ENCODE measurements around the gene EPB41. TPM values are rescaled to one million over a fixed set of nuclear protein-coding genes. Genes with fewer than 3 reads are reported as not detected.

Gene EPB41
- total RNA-seq, 1 donor from 2014 or later = 68.0 TPM

DNA sequence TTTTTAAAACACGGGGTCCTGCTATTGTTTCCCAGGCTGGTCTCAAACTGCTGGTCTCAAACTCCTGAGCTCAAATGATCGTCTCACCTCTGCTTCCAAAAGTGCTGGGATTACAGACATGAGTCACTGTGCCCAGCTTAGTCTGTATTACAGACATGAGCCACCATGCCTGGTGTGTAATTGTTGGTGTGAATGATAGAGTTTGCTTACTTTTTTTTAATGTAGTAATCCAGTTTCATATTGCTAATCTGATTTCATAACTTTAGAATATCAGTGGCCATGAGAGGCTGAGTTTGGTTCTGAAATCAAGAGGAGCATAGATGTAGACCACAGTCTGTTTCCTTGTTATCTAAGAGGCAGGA, 3.4 kb downstream of the EPB41 start:
- H3K27ac Mint-ChIP-seq = no peak overlapping the region

DNA sequence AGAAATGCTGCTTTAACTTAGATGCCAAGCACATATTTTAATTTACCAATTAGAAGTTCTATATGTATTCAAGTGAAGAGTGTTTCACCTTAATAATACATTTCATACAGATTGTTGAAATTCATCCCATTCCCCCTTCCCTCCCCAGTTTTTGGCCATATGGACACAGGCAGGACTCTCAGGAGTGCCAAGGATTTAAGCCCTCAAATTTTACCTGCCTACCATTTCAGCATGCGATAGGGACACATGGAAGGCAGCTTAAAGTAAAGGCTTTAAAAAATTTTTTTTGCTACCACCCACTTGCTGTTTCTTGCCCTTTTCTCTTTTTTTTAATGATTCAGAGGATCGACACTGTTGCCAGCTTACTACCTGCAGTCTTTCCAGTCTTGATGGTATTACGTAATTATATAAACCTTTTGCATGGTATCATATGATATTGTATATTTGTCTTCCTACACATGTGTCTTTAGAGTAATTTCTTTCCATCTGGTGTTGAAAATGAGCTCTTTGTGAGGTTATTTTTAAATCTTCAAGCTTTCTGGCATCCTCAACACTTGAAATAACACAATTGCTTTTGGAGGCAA, 7.0 kb downstream of the EPB41 start:
- no peaks in the 10 kb centered on the region for H3K27me3 Mint-ChIP-seq (ENCODE audit: low read depth)
- intact Hi-C loops (cut with micrococcal nuclease) = no loop called here
- H3K4me1 Mint-ChIP-seq (ENCODE audit: low read depth) = peaks cover 37% of the 10 kb centered on the region
- no peak overlapping the region for H3K27ac Mint-ChIP-seq
- no peaks in the 10 kb centered on the region for H3K9me3 Mint-ChIP-seq
- no peak for DNase-seq (ENCODE audit: low spot score)
- no peak overlapping the region for H3K4me3 Mint-ChIP-seq (ENCODE audit: low read depth)
- H3K36me3 Mint-ChIP-seq (ENCODE audit: low read depth) = peaks cover 20% of the 10 kb centered on the region

More for the DNA sequence above, 3.4 kb downstream of the EPB41 start:
- peaks cover 44% of the 10 kb centered on the region for H3K4me1 Mint-ChIP-seq (ENCODE audit: low read depth)
- DNase-seq (ENCODE audit: low spot score) = no peak
- no peaks in the 10 kb centered on the region for H3K9me3 Mint-ChIP-seq
- H3K27me3 Mint-ChIP-seq (ENCODE audit: low read depth) = no peaks in the 10 kb centered on the region
- intact Hi-C loops (cut with micrococcal nuclease) = loop anchor here (10.0 kb wide), 1 partner anchor 207 kb away; the partner anchor contains the start of gene TMEM200B
- peaks cover 20% of the 10 kb centered on the region for H3K36me3 Mint-ChIP-seq (ENCODE audit: low read depth)
- no peak overlapping the region for H3K4me3 Mint-ChIP-seq (ENCODE audit: low read depth)

DNA sequence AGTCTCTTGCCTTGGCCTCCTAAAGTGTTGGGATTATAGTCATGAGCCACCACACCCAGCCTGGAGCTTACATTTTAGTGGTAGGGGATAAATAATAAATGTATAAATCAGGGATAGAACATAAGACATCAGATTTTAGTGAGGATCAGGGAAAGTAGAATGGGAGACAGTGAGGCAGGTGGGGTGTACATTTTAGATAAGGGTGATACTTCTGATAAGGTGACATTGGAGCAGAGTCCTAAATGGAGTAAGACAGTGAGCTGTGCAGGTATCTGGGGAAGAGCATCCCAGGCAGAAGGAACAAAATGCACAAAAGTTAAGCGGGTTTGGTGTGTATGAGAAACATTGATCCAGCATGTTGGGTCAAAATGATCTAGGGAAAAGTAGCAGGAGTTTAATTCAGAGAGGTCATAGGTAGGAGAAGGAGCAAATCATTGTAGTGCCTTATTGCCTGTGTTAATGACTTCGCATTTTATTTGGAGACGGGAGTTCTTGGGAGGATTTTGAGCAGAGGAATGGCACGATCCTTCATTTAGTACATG, 11.1 kb downstream of the EPB41 start:
- H3K36me3 Mint-ChIP-seq (ENCODE audit: low read depth) = peaks cover 7% of the 10 kb centered on the region
- DNase-seq (ENCODE audit: low spot score) = no peak
- no peaks in the 10 kb centered on the region for H3K9me3 Mint-ChIP-seq
- H3K4me1 Mint-ChIP-seq (ENCODE audit: low read depth) = peaks cover 42% of the 10 kb centered on the region
- peak overlapping the region; percentile 4 for H3K27ac Mint-ChIP-seq
- intact Hi-C loops (cut with micrococcal nuclease) = no loop called here
- H3K27me3 Mint-ChIP-seq (ENCODE audit: low read depth) = no peaks in the 10 kb centered on the region
- peak overlapping the region; percentile 3 for H3K4me3 Mint-ChIP-seq (ENCODE audit: low read depth)

DNA sequence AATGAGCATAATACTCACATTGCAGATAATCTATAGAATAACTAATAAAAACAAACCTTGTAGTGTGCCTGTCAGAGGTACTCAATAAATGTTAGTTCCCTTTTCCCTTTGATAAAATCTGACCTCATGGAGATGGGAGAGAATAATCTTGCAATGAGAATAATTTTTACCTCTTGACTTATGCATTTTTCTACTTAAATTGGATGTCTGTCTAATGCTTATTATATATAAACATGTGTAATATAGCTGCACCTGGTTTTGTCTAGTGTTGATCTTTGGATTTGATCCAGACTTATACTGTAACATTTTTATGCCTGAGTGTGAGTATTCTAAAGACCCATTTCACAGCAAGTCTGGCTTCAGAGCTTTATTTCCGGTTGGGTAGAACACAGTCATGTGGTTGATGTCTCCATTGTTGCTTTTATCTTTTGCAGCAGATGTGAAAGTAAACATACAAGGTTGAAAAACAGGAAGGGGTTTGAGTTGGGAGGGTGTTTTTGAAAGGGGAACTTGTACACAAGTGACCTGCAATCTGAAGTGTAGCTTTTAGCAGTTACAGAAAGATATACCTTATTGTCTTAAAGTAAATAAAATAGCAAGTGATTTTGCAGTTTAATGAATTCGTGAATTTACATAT, 12.4 kb downstream of the EPB41 start:
- Mint-ChIP-seq H3K4me1 (ENCODE audit: low read depth) (peaks cover 38% of the 10 kb centered on the region), H3K9me3 (no peaks in the 10 kb centered on the region)

DNA sequence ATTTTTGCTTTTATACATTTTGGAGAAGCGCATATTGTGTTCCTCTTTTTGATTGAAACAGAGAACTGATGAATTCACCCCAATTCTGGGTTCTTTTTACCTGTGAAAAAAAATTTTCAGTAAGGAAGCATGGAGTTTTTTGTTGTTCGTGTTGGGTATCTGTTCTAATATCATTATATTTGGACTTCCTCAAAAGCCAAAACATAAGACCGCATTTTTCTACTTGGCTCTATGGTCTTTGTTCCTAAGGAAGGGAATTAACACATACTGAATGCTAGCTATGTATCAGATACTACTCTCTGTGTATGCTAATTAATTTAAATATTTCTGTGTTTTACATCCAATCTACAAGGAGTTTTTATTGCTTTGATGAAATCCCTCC, 12.9 kb downstream of the EPB41 start:
- no peak for DNase-seq (ENCODE audit: low spot score)
- peak overlapping the region; percentile 52 for H3K4me3 Mint-ChIP-seq (ENCODE audit: low read depth)
- H3K9me3 Mint-ChIP-seq = no peaks in the 10 kb centered on the region
- peaks cover 2% of the 10 kb centered on the region for H3K36me3 Mint-ChIP-seq (ENCODE audit: low read depth)
- peak overlapping the region; percentile 77 for H3K27ac Mint-ChIP-seq
- intact Hi-C loops (cut with micrococcal nuclease) = loop anchor here (1.0 to 2.0 kb wide), 3 partner anchors 13 to 46 kb away; partner anchors contain the start of gene EPB41
- peaks cover 38% of the 10 kb centered on the region for H3K4me1 Mint-ChIP-seq (ENCODE audit: low read depth)
- no peaks in the 10 kb centered on the region for H3K27me3 Mint-ChIP-seq (ENCODE audit: low read depth)

More for the DNA sequence above, 12.4 kb downstream of the EPB41 start:
- H3K27me3 Mint-ChIP-seq (ENCODE audit: low read depth) = no peaks in the 10 kb centered on the region
- H3K4me3 Mint-ChIP-seq (ENCODE audit: low read depth) = peak overlapping the region; percentile 52
- H3K36me3 Mint-ChIP-seq (ENCODE audit: low read depth) = peaks cover 2% of the 10 kb centered on the region
- peak; percentile 49 for DNase-seq (ENCODE audit: low spot score)
- peak overlapping the region; percentile 77 for H3K27ac Mint-ChIP-seq
- intact Hi-C loops (cut with micrococcal nuclease) = loop anchor here (1.0 to 2.0 kb wide), 4 partner anchors 12 to 46 kb away; partner anchors contain the start of gene EPB41

DNA sequence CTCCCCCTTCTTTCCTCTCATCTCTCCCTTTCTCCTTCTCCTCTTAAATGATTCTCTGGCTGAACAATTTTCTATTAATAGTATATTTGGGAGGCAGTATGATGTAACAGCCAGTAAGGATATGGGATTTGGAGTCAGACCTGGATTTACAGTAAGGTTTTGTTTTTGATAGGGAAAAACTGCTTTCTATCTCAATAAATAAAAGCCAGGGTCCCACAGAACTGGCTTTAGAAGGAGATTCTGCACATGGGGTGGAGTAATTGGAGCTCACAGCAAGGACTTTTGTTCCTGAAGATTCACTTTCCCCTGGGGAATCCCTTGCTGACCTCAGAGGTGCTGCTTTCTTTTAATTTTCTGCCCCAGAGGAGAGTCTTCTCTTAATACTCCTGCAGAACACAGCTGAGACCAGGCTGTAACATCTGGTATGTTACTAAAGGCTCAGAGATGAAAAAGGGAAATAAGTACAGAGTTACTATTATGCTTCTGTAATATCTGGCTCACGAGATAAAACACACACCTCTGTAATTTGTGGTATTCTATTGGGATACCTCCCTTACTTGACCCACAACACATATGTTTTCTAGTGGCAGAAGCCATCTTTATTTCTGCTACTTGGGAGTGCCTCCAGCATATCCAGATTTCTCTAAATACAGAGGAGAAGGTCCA, 13.4 kb downstream of the EPB41 start:
- intact Hi-C loops (cut with micrococcal nuclease) = loop anchor here (1.0 to 2.0 kb wide), 3 partner anchors 13 to 45 kb away; partner anchors contain the start of gene EPB41
- Mint-ChIP-seq H3K27me3 (ENCODE audit: low read depth) (no peaks in the 10 kb centered on the region), H3K36me3 (ENCODE audit: low read depth) (peaks cover 6% of the 10 kb centered on the region), H3K4me3 (ENCODE audit: low read depth) (peak overlapping the region; percentile 52), H3K27ac (peak overlapping the region; percentile 77), H3K4me1 (ENCODE audit: low read depth) (peaks cover 43% of the 10 kb centered on the region), H3K9me3 (no peaks in the 10 kb centered on the region)
- DNase-seq (ENCODE audit: low spot score) = no peak

DNA sequence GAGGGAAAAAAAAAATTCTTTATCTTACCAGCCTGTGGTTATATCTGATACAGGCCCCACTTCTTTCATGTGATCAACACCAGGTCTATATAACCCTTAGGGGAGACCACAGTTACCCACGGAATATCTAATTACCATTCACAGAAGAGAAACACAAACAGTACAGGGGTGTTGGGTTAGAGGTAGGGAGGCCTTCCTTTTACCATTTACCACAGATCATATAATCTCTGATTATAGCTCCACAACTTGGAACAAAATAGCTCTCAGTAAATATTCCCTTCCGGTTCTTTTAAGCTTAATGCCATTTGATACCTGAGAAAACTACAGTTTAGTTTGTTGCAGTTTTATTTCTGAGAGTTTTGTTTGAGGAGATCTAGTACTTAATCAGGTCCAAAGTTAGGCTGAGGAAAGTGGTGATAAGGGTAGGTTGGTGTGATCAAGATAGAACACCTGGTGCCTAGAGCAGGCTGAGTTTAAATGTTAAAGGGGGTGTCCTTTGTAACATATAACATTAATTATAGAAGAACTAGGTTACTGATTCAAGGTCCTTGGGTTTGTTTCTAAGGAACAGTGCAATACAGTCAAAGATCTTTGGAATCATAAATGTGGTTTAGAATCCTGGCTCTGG, 14.1 kb downstream of the EPB41 start:
- no peaks in the 10 kb centered on the region for H3K27me3 Mint-ChIP-seq (ENCODE audit: low read depth)

DNA sequence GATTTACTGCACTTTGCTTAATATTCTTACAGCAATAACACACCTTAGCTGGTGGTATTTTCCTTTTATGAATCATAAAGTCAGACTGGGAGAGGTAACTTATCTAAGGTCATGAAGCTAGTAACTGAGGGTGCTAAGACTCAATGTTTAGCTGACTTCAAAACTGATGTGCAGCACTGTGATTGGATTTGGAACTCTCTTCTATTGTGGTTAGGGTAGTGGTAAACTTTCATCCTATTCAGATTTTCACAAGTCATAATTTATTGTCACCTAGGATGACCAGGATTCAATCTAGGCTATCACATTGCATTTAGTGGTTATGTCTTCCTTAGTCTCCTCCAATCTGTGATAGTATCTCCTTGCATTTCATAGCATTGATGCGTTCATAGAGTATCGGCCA, 18.9 kb downstream of the EPB41 start:
- no peaks in the 10 kb centered on the region for H3K27me3 Mint-ChIP-seq (ENCODE audit: low read depth)
- H3K4me1 Mint-ChIP-seq (ENCODE audit: low read depth) = peaks cover 27% of the 10 kb centered on the region
- H3K27ac Mint-ChIP-seq = no peak overlapping the region
- intact Hi-C loops (cut with micrococcal nuclease) = no loop called here
- H3K36me3 Mint-ChIP-seq (ENCODE audit: low read depth) = peaks cover 15% of the 10 kb centered on the region
- no peak overlapping the region for H3K4me3 Mint-ChIP-seq (ENCODE audit: low read depth)
- DNase-seq (ENCODE audit: low spot score) = no peak
- H3K9me3 Mint-ChIP-seq = peaks cover 6% of the 10 kb centered on the region

More for the DNA sequence above, 14.1 kb downstream of the EPB41 start:
- peaks cover 47% of the 10 kb centered on the region for H3K4me1 Mint-ChIP-seq (ENCODE audit: low read depth)
- H3K27ac Mint-ChIP-seq = peak overlapping the region; percentile 77
- no peaks in the 10 kb centered on the region for H3K9me3 Mint-ChIP-seq
- intact Hi-C loops (cut with micrococcal nuclease) = no loop called here
- no peak for DNase-seq (ENCODE audit: low spot score)
- H3K36me3 Mint-ChIP-seq (ENCODE audit: low read depth) = peaks cover 6% of the 10 kb centered on the region
- H3K4me3 Mint-ChIP-seq (ENCODE audit: low read depth) = peak overlapping the region; percentile 52

DNA sequence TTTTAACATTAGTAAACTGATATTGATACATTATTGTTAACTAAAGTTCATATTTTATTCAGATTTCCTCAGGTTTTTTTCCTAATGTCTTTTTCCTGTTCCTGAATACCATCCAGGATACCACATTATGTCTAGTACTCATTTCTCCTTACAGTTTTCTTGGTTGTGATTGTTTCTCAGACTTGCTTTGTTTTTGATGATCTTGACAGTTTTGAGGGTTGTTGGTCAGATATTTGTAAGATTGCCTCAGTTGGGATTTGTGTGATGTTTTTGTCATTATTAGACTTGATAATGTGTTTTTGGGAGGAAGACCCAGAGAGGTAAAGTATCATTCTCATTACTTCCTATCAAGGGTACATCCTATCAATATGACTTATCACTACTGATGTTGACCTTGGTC, 19.5 kb downstream of the EPB41 start:
- no peak for DNase-seq (ENCODE audit: low spot score)
- H3K4me3 Mint-ChIP-seq (ENCODE audit: low read depth) = no peak overlapping the region
- H3K27me3 Mint-ChIP-seq (ENCODE audit: low read depth) = no peaks in the 10 kb centered on the region
- H3K36me3 Mint-ChIP-seq (ENCODE audit: low read depth) = peaks cover 15% of the 10 kb centered on the region
- peaks cover 7% of the 10 kb centered on the region for H3K9me3 Mint-ChIP-seq
- H3K4me1 Mint-ChIP-seq (ENCODE audit: low read depth) = peaks cover 20% of the 10 kb centered on the region
- intact Hi-C loops (cut with micrococcal nuclease) = no loop called here
- H3K27ac Mint-ChIP-seq = no peak overlapping the region

DNA sequence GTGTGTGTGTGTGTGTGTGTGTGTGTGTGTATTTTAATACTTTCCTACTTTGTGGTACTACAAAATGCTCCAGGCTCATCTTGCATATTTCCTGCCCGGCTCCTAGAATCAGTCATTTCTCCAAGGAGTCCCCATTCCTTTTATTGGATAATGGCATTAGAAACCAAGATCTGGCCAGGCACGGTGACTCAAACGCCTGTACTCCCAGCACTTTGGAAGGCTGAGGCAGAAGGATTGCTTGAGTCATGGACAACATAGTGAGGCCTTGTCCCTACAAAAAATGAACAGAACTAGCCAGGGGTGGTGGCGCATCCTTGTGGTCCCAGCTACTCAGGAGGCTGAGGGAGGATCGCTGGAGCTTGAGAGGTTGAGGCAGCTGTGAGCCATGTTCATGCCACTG, 20.3 kb downstream of the EPB41 start:
- H3K4me1 Mint-ChIP-seq (ENCODE audit: low read depth) = peaks cover 20% of the 10 kb centered on the region
- peaks cover 15% of the 10 kb centered on the region for H3K36me3 Mint-ChIP-seq (ENCODE audit: low read depth)
- intact Hi-C loops (cut with micrococcal nuclease) = no loop called here
- H3K27me3 Mint-ChIP-seq (ENCODE audit: low read depth) = no peaks in the 10 kb centered on the region
- H3K9me3 Mint-ChIP-seq = peaks cover 7% of the 10 kb centered on the region
- no peak for DNase-seq (ENCODE audit: low spot score)
- no peak overlapping the region for H3K4me3 Mint-ChIP-seq (ENCODE audit: low read depth)
- no peak overlapping the region for H3K27ac Mint-ChIP-seq

DNA sequence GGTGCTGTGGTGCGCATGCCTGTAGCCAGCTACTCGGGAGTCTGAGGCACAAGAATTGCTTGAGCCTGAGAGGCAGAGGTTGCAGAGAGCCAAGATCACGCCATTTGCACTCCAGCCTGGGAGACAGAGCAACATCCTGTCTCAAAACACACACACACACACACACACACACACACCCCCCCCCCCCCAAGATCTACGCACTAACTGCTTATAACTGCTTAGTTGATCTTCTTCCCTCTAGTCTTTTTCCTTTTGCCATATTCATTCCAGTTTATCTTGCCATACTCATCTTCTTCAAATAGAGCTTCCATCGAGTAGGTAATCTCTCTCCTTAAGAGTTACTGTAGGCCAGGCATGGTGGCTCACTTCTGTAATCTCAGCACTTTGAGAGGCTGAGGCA, 20.9 kb downstream of the EPB41 start:
- intact Hi-C loops (cut with micrococcal nuclease) = no loop called here
- peaks cover 15% of the 10 kb centered on the region for H3K36me3 Mint-ChIP-seq (ENCODE audit: low read depth)
- no peak overlapping the region for H3K27ac Mint-ChIP-seq
- H3K9me3 Mint-ChIP-seq = peaks cover 7% of the 10 kb centered on the region
- DNase-seq (ENCODE audit: low spot score) = no peak
- peaks cover 22% of the 10 kb centered on the region for H3K4me1 Mint-ChIP-seq (ENCODE audit: low read depth)
- H3K4me3 Mint-ChIP-seq (ENCODE audit: low read depth) = no peak overlapping the region
- no peaks in the 10 kb centered on the region for H3K27me3 Mint-ChIP-seq (ENCODE audit: low read depth)

DNA sequence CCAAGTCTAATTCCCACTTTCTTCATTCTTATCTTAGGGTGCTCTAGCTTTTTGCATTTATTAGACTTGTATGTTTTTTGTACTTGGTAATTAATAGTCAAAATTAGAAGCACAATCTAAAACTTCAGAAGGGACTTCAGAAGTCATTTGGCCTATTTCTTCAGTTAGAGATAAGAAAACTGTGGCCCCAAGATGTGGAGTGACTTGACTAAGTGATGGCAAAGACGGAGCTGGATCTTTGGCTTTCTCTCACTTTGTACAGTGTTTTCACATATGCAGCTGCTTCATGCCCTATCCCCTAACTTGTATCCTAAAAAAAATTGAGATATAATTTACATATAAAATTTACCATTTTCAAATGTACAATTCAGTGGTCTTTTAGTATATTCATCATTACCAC, 21.7 kb downstream of the EPB41 start:
- Mint-ChIP-seq H3K4me1 (ENCODE audit: low read depth) (peaks cover 22% of the 10 kb centered on the region), H3K36me3 (ENCODE audit: low read depth) (peaks cover 15% of the 10 kb centered on the region), H3K27me3 (ENCODE audit: low read depth) (no peaks in the 10 kb centered on the region), H3K27ac (no peak overlapping the region), H3K4me3 (ENCODE audit: low read depth) (no peak overlapping the region), H3K9me3 (peaks cover 7% of the 10 kb centered on the region)
- intact Hi-C loops (cut with micrococcal nuclease) = no loop called here
- DNase-seq (ENCODE audit: low spot score) = no peak
